GM21381 (cell line): Measurements from ENCODE around the gene EXOSC9.

Experiments
- ATAC-seq: cut with Tn5 transposase; IDR thresholded peaks from one replicate; pipeline ENCODE4 v1.9.1; 2021; ENCODE audit warnings: mild to moderate bottlenecking, moderate library complexity; ENCODE audit not compliant: unreplicated experiment

EXOSC9 gene

DNA sequence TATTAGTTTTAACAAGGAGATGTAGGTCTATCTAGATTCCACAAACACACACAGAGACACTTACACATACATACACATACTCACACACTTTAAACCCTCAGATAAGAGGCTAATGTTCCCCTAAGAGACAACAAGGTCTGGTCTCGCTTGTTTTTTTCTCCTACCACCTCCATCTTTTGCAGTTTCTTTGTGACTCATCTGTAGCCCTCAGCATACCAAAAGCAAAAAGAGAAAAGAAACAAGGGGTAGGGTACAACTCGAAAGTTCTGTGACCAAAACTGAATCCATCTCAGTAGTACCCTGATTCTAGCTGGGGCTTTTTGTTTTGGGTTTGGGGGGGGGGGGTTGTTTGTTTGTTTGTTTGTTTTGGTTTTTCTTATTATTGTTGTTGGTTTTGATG is 12.2 kb upstream of the EXOSC9 start:
- peak; percentile 92 for ATAC-seq

DNA sequence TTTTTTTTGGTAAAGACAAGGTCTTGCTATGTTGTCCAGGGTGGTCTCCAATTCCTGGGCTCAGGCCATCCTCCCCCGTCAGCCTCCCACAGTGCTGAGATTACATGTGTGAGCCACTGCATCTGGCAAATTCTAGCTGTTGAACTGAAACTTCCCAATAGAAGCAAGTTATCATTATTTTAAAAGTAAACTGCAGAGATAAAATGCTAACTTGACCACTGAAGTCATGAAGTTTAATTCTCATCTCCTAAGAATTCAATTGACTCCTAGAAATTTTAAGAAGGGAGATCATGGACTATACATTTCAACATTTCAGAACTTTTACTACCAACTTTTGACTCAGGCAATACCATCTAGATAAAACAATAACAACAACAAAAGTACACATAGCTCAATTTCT is 11.7 kb upstream of the EXOSC9 start:
- no peak for ATAC-seq

GRCh38 chr4:121789960-121790829 is 10.9 kb upstream of the EXOSC9 start:
- ATAC-seq: no peak

- no peak for ATAC-seq
Observed at GRCh38 chr4:121790976-121791375, 10.1 kb upstream of the EXOSC9 start.

DNA sequence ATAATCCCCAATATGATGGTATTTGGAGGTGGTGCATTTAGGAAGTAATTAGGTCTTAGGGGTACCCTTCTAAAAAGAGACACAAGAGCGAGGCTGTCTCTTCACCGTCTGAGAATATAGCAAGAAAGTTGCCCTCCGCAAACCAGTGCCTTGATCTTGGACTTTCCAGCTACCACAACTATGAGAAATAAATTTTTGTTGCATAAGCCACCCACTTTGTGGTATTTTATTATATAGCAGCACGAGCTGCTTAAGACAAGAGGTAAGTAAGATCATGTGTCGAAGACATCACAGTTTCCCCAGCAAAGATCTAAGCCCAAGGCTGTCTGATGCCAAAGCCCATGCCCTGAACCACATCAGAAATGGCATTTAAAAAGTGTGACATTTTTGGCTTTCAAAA is 9.6 kb upstream of the EXOSC9 start:
- no peak for ATAC-seq

DNA sequence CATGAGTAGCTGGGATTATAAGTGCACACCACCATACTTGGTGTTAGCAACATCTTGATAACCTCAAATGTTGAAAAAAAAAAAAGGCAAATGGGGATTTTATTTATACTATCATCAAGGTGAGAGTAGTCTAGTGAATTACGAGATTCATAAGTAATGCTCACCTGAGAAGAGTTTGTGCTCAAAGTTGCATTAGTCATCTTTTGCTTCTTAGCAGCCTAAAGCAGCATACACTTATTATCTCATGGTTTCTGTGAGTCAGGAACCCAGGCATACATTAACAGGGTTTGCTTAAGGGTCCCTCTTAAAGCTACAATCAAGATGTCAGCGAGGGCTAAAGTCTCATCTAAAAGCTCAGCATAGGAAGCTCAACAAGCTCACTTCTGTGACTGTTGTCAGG is 8.2 kb upstream of the EXOSC9 start:
- no peak for ATAC-seq

- ATAC-seq: no peak
Observed at GRCh38 chr4:121794505-121795188, 6.5 kb upstream of the EXOSC9 start.

GRCh38 chr4:121796283-121796682 is 4.8 kb upstream of the EXOSC9 start:
- ATAC-seq: no peak

DNA sequence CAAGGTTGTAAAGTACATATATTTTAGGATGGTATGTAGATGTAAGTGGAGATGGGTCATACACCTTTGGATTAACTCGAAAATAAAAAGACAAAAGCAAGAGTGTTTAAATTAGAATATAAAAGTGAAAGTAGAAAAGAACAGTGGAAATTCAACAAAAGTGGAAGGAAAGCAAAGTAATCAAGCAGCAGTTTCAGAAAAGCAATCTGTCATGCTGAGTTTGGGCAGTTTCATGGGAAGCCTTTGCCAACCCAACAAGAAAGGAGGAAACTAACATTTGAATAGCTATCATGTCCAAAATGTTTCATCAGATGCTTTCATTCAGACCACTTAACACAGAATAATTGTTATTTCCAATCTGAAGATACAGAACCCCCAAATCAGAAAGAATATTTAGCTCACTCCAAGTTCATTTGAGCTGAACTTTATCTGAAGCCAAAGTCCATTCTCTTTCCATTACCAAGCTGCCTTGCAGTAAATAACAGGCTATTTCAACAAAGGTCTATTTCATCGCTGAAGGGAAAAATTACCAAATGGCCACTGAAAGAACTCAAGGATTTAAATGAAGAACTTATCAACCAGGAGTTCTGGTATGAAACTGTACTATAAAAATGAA is 1.8 kb upstream of the EXOSC9 start:
- ATAC-seq: no peak

DNA sequence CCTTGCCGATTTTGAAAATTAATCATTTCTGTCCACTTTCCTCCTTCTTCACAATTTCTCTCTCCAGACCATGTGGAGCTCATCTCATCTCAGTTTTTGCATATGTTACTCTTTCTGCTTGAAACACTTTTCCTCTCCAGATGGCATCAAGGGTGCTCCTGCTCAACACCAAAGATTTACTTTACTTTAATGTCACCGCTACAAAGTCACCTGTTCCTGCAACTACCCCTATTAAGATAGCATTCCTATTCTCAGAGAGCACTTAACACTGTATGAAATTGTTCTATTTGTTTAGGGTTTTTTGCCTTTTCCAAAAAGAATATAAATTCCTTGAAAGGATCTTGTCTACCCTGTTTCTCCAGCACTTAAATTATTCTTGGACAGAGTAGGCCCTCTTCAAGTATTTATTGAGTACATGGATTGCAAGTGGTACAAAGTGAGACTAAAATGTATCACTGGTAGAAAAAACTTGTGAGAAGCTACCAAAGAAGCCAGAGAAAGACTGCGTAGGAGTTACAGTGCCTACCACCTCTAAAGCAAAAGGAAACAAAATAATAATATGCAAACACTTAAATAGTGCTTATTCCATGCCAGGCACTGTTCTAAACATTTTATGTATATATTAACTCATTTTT is 1.1 kb upstream of the EXOSC9 start:
- ATAC-seq: no peak

DNA sequence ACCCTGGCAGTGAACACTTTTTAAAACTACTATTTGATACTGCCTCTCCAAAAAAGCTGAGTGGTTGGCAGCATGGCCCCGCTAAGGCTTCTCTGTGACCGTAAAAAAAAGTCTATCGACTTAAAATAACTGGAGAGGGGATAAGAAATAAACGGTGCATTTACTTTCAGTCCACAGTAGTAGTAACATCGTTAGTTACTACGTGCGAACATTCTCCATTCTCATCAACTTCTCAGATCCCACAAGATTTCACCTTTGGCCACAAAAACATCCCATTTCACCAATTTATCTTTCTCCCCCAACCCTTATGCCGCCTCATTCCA is 524 bp upstream of the EXOSC9 start:
- ATAC-seq: peak; percentile 33

GRCh38 chr4:121801715-121802075 is 572 bp downstream of the EXOSC9 start:
- no peak for ATAC-seq

DNA sequence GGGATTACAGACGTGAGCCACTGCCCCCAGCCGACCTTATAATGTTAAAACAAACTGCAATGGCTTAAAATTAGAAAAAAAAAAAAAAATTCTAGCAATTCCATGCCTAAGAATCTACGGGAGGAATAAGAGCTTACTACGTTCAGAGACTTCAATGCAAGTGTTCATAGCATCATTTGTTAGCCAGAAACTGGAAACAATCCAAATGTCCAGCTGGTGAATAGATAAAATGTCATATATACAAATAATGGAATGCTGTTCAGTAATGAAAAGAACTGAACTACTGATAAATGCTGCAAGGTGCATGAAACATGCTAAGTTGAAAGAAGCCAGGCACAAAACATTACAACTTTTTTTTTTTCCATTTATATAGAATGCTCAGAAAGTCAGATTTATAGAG is 5.3 kb downstream of the EXOSC9 start:
- no peak for ATAC-seq

DNA sequence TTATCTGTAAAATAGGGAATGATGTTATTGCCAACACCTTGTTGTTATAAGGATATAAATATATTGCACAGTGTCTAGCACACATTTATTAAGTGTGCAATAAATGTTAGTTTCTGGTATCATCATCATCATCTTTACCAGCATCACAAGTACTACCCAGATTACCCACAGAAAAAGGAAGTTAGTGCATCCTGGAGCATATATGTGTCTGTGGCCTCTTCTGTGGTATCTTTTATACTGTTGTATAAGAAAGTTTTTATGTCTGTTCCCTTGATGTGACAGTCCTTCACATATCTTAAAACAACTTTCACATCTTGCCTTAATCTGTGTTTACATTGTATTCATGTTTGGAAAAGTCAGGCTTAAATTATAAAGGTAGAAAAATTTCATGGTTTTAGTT is 10.0 kb downstream of the EXOSC9 start:
- ATAC-seq: no peak

- no peak for ATAC-seq
Observed at GRCh38 chr4:121814756-121815155, 13.6 kb downstream of the EXOSC9 start.

GRCh38 chr4:121817006-121817405 is 15.9 kb downstream of the EXOSC9 start:
- no peak for ATAC-seq

DNA sequence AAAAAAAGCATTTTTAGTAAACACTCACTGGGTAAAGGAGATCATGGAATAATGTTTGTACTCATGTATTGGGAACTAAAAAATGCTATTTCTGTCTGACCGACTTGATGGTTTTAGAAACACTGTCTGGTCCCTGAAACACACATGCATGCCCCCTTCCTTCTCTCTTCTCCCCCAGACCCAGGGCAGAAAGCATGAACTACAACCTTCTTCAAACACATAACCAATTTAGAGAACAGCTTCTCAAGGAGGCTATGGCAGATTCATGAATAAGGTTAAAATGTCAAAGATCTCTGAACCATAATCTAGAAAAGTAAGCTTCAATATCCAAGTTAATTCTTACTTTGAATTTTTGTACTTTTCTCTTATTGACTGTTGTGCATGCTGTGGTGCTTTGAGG is 16.6 kb downstream of the EXOSC9 start:
- ATAC-seq: no peak

- no peak for ATAC-seq
Observed at GRCh38 chr4:121818215-121818614, 17.1 kb downstream of the EXOSC9 start.

DNA sequence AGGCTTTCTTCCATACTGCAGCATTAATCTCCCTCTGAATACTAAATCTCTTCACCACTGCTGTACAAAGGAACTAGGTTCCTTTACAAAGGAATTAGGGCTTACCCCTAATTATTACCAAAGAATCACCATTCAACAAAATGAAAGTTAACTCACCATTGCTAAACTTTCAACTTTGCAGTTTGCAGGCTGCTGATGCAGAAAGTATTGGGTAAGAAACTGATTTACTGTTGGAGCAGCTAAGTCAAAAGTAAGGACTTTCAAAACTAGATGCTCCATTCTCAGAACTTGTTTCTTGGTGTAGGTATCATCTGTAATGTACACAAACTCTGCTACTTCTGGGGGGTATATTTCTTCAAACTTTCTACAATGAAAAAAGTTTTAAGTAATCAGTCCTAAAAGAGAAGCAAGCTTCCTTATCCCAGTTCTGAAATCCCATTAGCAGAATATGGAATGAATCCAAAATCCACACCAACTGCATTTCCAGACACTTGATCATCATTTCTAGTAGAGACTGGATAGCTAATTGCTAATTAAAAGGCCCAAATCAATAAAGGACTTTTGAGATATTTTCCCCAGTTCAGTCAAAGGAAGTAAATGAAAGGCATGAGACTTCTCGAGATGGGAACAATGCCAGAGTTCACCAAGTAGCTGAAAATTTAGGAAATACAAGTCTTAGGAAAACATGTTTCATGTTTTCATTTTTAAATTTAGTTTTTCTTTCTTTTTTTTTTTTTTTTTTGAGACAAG is 18.3 kb downstream of the EXOSC9 start:
- no peak for ATAC-seq

DNA sequence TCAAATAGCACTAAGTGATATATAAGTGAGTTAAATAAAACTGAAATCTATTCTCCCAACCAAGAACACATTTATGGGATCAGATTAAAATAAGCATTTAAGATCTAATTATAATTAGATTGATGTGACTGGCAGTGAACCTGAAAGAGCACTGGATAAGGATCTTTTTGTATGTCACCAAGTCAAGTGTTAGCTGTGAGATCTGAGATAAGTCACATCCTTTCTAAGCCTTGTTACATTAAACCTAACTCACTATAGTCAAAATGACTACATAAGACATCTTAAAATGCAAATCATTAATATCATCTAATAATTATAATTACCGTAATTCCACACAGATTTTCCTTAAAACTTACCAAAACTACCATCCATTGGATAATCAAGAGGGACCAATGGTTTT is 20.9 kb downstream of the EXOSC9 start:
- ATAC-seq: no peak
